ENCODE measurements around the gene STARD4.

STARD4 gene

DNA sequence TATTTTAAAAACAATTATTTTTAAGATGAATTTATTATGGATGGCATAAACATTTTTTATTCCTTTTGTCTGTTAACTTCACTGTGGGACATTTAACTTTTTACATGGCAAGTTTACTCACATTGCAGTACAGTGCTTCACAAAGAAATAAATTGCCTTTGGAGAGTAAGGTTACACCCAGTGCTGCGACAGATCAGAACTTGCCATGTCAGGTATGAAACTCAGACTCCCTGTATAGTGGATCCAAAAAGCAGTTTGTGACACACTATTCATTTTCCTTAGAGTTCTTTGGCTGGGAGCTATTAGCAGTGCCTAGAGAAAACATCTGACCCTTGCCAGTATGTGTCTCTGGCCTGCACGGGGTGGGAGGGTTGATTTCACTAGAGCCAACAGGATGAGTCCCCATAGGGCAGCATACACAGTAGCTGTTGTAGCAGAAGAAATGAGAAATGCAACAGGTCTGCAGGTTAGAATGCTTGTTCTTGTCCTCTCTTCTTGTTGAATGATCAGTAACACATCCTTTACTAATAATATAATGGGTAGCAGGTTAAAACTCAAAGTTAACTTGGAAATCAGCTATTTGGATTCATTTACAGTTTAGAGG lies 42.9 kb downstream of the STARD4 start:
- H3K4me3 Mint-ChIP-seq, result no peak overlapping the region
- H3K4me1 Mint-ChIP-seq (ENCODE audit: low read depth), result peaks cover 6% of the 10 kb centered on the region
- H3K9me3 Mint-ChIP-seq, result peaks cover 2% of the 10 kb centered on the region
- no peak for DNase-seq
- H3K27me3 Mint-ChIP-seq, result no peaks in the 10 kb centered on the region
- H3K36me3 Mint-ChIP-seq (ENCODE audit: low read depth), result peaks cover 43% of the 10 kb centered on the region
- no peak overlapping the region for H3K27ac Mint-ChIP-seq

DNA sequence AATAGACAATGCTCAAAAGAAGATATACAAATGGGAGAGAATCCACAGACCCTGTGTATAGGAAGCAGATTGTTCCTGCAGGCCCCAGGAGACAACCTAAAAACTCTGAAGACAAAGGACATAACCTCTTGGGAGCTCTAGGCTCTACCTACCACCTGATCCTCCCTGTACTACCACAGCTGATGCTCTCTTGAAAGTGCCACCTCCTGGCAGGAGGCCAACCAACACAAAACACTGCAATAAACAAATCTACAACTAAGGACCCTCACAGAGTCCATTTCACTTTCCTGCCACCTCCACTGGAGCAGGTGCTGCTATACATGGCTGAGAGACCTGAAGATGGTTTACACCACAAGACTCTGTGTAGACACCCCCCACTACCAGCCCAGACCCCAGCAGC lies 49.0 kb downstream of the STARD4 start:
- Mint-ChIP-seq H3K27me3 (no peaks in the 10 kb centered on the region), H3K27ac (no peak overlapping the region), H3K4me1 (ENCODE audit: low read depth) (peaks cover 15% of the 10 kb centered on the region), H3K36me3 (ENCODE audit: low read depth) (peaks cover 45% of the 10 kb centered on the region), H3K9me3 (no peaks in the 10 kb centered on the region), H3K4me3 (no peak overlapping the region)
- no peak for DNase-seq

DNA sequence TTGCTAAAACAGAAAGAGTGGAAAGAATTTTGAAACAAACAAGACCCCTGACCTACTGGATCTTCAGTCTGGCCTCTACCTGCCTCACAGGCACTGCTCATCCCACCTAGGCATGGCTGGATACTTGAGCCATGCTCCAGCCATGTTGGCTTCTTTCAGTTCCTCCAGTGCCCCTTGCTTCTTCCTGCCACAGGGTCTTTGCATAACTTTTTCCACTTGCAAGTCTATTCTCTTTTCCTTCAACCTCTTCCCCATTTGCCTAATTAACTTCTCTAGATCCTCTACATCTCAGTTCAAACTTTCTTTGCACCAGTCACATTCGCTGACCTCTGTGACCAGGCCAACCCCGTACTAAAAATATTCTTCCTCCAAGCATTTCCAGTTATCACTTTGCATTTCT lies 50.4 kb downstream of the STARD4 start:
- H3K27me3 Mint-ChIP-seq, result no peaks in the 10 kb centered on the region
- peaks cover 15% of the 10 kb centered on the region for H3K4me1 Mint-ChIP-seq (ENCODE audit: low read depth)
- no peaks in the 10 kb centered on the region for H3K9me3 Mint-ChIP-seq
- DNase-seq, result no peak
- peaks cover 53% of the 10 kb centered on the region for H3K36me3 Mint-ChIP-seq (ENCODE audit: low read depth)
- H3K4me3 Mint-ChIP-seq, result no peak overlapping the region
- peak overlapping the region; percentile 39 for H3K27ac Mint-ChIP-seq

DNA sequence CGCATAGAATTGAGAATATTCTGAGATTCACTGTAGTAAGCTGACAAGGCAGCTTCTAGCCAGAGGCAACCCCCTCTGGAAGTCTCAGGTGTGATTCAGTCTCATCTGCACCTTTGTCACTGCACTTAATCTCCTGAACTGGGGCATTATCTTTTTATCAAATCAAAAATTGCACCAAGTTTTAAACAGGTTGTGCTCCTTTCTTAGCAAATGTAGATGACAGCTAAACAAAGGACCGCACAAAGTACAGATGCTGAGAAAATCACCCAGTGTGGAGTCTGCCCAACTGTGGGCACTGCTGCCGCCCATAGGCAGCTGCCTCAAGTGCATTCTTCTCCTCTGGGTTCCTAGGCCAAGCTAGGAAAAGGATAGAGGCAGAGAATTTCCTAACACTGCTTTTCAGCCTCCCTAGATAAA lies 51.1 kb downstream of the STARD4 start:
- H3K27ac Mint-ChIP-seq, result peak overlapping the region; percentile 38
- peaks cover 58% of the 10 kb centered on the region for H3K36me3 Mint-ChIP-seq (ENCODE audit: low read depth)
- H3K9me3 Mint-ChIP-seq, result no peaks in the 10 kb centered on the region

DNA sequence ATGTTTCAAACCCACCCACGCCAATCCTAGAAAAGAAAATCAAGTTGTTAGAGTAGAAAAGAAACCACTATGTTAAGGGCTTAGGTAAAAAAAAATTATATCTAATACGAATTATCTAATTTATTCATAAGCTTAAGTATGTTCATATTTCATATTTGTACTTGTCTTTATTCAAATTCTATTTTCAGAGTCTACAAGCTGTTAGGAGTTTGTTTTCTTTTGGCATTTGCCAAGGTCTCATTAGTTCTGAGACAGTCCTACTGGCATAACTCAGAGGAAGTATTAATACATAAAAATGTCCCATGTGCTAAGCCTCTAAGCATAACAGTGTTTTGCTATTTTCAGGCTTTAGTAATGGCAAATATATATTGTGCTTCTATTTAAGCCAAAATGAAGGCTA lies 57.6 kb downstream of the STARD4 start:
- Mint-ChIP-seq H3K27me3 (no peaks in the 10 kb centered on the region), H3K9me3 (no peaks in the 10 kb centered on the region), H3K4me3 (no peak overlapping the region), H3K36me3 (ENCODE audit: low read depth) (peaks cover 67% of the 10 kb centered on the region), H3K27ac (no peak overlapping the region), H3K4me1 (ENCODE audit: low read depth) (peaks cover 12% of the 10 kb centered on the region)
- DNase-seq, result no peak

More for the DNA sequence above, 51.1 kb downstream of the STARD4 start:
- H3K4me1 Mint-ChIP-seq (ENCODE audit: low read depth), result peaks cover 15% of the 10 kb centered on the region
- no peak overlapping the region for H3K4me3 Mint-ChIP-seq
- no peaks in the 10 kb centered on the region for H3K27me3 Mint-ChIP-seq
- DNase-seq, result no peak

DNA sequence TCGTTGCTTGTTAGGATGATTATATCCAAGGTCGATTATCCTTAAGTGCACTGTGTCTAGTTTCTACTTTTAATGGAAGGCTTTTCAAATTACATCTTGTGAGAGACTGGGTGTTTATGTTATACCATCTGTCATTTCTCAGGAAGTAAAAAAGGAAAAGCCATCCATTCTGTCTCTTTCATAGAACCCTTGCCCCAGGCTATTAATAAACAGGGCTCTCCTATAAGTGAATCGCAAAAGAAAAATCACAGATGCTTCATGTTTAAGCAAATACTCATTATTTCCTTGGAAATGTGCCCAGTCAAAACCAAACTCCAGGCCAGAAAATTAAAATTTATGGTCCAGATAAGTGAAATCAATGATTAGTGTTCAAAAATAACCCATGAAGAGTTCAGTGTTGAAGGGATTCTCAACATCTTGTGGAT lies 58.1 kb downstream of the STARD4 start:
- DNase-seq, result no peak
- no peak overlapping the region for H3K27ac Mint-ChIP-seq
- H3K27me3 Mint-ChIP-seq, result no peaks in the 10 kb centered on the region
- H3K4me1 Mint-ChIP-seq (ENCODE audit: low read depth), result peaks cover 10% of the 10 kb centered on the region
- peaks cover 70% of the 10 kb centered on the region for H3K36me3 Mint-ChIP-seq (ENCODE audit: low read depth)
- H3K9me3 Mint-ChIP-seq, result no peaks in the 10 kb centered on the region
- H3K4me3 Mint-ChIP-seq, result no peak overlapping the region

DNA sequence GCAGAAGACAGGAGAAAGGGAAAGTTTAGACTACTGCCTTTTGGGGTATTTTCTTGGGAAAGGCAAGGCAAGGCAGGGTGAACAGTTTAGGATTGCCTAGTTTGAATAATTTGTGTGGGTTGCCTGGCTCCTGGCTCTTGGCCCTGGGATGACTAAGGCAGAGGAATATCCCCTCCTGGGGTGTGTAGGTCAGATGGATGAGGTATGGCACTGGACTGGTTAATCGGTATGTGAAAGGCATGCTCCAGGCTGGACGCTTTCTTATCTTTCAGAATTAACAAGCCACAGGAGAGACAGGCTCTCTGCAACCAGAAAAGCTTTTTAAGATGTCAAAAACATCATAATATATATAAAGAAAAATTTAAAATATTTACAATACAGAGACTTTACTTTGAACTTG lies 58.6 kb downstream of the STARD4 start:
- no peaks in the 10 kb centered on the region for H3K27me3 Mint-ChIP-seq
- H3K36me3 Mint-ChIP-seq (ENCODE audit: low read depth), result peaks cover 70% of the 10 kb centered on the region
- no peaks in the 10 kb centered on the region for H3K9me3 Mint-ChIP-seq
- peak overlapping the region; percentile 51 for H3K27ac Mint-ChIP-seq
- H3K4me1 Mint-ChIP-seq (ENCODE audit: low read depth), result peaks cover 9% of the 10 kb centered on the region
- no peak overlapping the region for H3K4me3 Mint-ChIP-seq
- no peak for DNase-seq

DNA sequence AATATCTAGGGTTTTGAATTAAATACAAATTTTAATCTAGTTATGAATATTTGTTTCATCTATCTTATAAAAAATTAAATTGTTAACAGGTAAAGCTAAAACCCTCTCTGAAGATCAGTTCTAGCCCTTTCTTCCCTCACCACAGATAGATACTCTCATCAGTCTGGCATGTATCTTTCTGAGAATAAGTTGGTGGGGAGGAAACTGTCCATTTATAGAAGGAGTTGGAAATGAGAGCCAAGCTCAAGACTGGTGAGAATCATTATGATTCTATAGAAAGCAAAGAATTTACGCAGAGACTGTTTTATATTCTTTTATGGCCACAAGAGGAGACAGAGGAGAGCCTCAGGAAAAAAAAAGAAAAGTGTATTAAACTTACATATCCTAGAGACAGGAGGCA lies 59.0 kb downstream of the STARD4 start:
- H3K4me1 Mint-ChIP-seq (ENCODE audit: low read depth), result peaks cover 9% of the 10 kb centered on the region
- no peaks in the 10 kb centered on the region for H3K9me3 Mint-ChIP-seq
- peak overlapping the region; percentile 51 for H3K27ac Mint-ChIP-seq
- H3K27me3 Mint-ChIP-seq, result no peaks in the 10 kb centered on the region
- H3K36me3 Mint-ChIP-seq (ENCODE audit: low read depth), result peaks cover 71% of the 10 kb centered on the region
- DNase-seq, result no peak
- H3K4me3 Mint-ChIP-seq, result no peak overlapping the region

DNA sequence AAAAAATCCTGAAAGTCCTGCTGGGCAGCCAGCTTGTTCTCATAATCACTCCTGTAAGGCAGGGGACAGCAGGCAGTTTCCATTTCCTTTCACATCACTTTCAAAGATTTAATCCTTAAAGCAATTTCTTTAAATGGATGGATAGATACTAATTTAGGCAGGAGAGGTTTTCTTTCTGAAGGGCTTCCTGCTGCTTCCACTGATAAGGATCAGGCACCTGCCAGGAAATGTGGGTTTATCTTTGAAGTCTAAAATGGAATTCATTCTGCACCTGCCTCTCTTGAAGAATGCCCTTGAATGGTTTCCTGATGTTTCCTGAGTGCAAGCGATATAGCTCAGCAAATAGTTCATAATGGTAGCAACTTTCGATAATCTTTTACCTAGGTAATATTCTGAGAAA lies 64.5 kb downstream of the STARD4 start:
- H3K27me3 Mint-ChIP-seq, result no peaks in the 10 kb centered on the region
- H3K4me3 Mint-ChIP-seq, result no peak overlapping the region
- DNase-seq, result no peak
- H3K36me3 Mint-ChIP-seq (ENCODE audit: low read depth), result peaks cover 71% of the 10 kb centered on the region
- H3K9me3 Mint-ChIP-seq, result no peaks in the 10 kb centered on the region
- peak overlapping the region; percentile 23 for H3K27ac Mint-ChIP-seq
- peaks cover 19% of the 10 kb centered on the region for H3K4me1 Mint-ChIP-seq (ENCODE audit: low read depth)

DNA sequence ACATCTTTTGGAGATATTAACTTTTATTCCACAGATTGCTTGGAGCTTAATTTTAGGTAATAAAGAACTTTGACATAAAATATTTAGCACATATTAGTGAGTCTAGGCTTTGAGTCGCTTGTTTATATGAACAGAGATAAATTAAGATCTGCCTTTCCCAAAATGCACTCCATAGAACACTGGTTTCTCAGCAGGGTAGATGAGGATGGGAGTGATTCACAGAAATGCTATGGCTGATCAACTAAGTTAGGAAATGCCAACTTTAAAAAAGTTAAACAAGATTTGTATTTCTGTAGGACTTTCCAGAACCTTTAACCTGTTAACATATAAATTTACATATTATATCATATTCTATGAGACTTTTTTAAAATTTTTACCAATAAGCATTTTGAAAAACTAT lies 65.2 kb downstream of the STARD4 start:
- Mint-ChIP-seq H3K27ac (no peak overlapping the region), H3K4me3 (no peak overlapping the region), H3K27me3 (no peaks in the 10 kb centered on the region), H3K4me1 (ENCODE audit: low read depth) (peaks cover 19% of the 10 kb centered on the region), H3K9me3 (no peaks in the 10 kb centered on the region), H3K36me3 (ENCODE audit: low read depth) (peaks cover 67% of the 10 kb centered on the region)
- DNase-seq, result no peak
